ENCODE results near the gene SERPINB4.

Gene SERPINB4

GRCh38 chr18:63626431-63626830 lies 17.6 kb downstream of the SERPINB4 start:
- no peak for DNase-seq

GRCh38 chr18:63624863-63625262 lies 19.2 kb downstream of the SERPINB4 start:
- DNase-seq, result no peak

GRCh38 chr18:63619661-63620060 lies 24.4 kb downstream of the SERPINB4 start:
- DNase-seq, result no peak

- DNase-seq, result no peak
Measured at GRCh38 chr18:63617915-63618234, 26.2 kb downstream of the SERPINB4 start.

DNA sequence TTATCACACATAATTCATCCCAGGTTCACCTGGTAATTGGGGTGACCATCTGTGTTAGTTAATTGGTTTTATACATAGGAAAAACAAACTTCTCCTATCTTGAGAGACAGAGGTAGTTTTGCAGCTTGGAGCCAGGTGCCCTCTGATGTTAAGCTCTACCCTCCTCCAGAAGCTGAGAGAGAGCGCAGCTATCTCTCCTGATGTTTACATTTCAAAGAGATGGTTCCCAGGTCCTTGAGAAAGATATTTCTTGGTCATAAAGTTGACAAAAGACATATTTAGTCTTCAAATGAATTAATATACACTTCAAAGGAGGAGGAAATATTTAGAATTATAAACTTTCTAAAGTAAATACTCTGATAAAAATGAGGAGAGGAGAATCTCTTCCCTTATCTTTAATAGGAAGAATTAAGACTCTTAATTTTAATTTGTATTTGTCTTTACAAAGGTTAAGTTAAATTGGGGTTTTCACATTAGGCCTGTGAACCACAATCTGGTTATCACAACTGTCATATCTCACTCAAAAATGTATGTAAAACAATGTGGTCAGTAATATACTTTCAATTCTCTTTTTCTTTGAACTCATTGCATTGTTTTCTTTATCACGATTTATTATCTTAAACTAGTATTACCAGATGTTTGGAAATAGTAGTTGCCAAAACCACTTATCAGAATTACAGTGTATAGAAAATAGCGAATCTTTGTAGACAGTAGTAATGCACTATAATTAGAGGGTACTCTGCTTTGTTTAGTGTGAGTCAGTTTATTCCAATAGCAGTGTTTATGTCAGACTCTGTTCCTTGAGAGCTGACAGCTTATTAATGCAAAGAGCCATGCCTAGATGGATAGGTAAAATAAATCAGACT lies 26.8 kb downstream of the SERPINB4 start:
- DNase-seq, result no peak

DNA sequence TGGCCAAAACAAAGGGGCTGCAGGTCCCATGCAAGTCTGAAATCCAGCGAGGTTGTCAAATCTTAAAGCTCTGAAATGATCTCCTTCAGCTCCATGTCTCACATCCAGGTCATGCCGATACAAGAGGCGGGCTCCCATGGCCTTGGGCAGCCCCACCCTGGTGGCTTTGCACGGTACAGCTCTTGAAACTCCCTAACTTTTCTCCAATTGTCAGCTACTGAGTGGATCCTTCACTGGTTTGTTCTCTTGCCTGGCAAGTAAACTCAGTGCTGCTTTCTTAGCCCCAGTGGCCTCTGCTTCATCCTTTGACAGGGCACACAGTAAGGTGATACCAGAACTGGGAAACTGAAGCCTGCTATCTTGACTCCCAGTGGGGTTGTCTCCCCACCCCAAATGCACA lies 30.6 kb downstream of the SERPINB4 start:
- no peak for DNase-seq

DNA sequence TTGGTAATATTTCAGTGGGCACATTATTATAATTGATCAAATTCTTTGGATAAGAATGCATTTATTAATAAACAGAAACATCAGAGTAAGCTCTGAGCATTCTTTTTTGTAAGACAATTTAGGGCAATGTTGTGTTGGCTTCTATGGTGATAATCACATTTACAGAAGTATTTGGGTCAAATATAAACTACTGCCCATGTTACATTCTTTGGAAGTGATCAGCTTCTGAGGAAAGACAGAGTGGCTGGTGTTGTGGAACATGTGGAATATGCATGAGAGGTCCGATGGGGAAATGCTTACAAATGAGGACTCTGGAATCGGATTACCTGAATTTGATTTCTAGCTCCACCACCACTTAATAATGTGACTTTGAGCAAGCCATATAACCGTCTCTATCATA lies 37.5 kb downstream of the SERPINB4 start:
- no peak for DNase-seq

GRCh38 chr18:63604791-63605567 lies 39.1 kb downstream of the SERPINB4 start:
- DNase-seq, result no peak

GRCh38 chr18:63603772-63604171 lies 40.3 kb downstream of the SERPINB4 start:
- peak; percentile 13 for DNase-seq

GRCh38 chr18:63603355-63603754 lies 40.7 kb downstream of the SERPINB4 start:
- no peak for DNase-seq

DNA sequence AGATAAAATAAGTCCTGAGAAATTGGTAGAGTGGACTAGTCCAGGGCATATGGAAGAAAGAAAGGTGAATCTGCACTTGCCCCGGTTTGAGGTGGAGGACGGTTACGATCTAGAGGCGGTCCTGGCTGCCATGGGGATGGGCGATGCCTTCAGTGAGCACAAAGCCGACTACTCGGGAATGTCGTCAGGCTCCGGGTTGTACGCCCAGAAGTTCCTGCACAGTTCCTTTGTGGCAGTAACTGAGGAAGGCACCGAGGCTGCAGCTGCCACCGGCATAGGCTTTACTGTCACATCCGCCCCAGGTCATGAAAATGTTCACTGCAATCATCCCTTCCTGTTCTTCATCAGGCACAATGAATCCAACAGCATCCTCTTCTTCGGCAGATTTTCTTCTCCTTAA lies 47.1 kb downstream of the SERPINB4 start:
- no peak for DNase-seq

GRCh38 chr18:63592471-63592870 lies 51.6 kb downstream of the SERPINB4 start:
- DNase-seq, result no peak

DNA sequence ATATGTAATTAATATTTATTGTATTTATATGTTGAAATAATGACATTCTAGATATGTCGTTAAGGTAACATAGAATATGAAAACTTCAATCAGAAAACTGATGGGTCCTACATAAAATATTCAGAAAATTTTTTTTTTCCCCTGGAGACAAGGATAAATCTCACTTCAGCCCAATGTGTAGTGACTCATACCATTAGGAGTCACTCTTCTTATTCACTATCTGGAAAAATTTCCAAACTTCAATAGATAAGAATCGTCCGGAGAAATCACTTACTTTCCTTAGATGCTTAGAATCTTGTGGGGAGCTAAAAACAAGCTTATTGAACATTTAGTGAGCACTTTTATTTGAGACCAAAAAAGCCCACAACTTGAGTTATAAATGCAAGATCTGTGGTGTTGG lies 52.3 kb downstream of the SERPINB4 start:
- peak; percentile 4 for DNase-seq

GRCh38 chr18:63590966-63591695 lies 52.9 kb downstream of the SERPINB4 start:
- DNase-seq, result no peak

GRCh38 chr18:63590373-63590772 lies 53.7 kb downstream of the SERPINB4 start:
- DNase-seq, result no peak

DNA sequence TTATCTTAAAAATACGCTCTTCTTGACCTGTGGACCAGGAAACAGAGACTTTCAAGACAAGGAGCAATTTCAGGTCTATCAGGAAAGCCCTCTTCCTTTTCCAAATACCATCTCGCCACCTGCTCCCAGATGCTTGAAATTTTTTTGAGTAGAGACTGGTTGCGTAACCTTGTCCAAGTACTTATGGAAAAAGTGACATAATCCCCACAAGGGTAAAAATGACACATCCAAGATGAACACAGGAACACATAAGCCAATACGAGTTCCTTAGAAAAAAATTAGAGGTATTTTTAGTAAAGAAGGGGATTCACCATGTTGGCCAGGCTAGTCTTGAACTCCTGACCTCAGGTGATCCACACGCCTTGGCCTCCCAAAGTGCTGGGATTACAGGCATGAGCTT lies 55.1 kb downstream of the SERPINB4 start:
- no peak for DNase-seq

Data from fibroblast of skin of back (primary cell).